Lung (tissue), 12 donors: ENCODE results near the gene CLRN2. TPM values are rescaled to one million over a fixed set of nuclear protein-coding genes. Genes with fewer than 3 reads are reported as not detected.

ENCODE experiments used
- ATAC-seq: fragments of 200-7000 bp; cut with Tn5 transposase; one replicate; pipeline ENCODE4 v1.9.1; 2020; ENCODE audit warnings: moderate number of reproducible peaks; ENCODE audit not compliant: insufficient read depth, low FRiP score
- DNase-seq, 3 donors: peaks; one replicate each; pipeline ENCODE4 v3.0.0-alpha.2; 2013 to 2017
- H3K27ac ChIP-seq, 2 donors: one replicate each; pipeline ENCODE4 v1.5.1; 2013; ENCODE audit warnings: mild to moderate bottlenecking in 2 of 2, moderate library complexity in 2 of 2, control low read depth in 1 of 2, inconsistent platforms in 1 of 2, low read depth in 1 of 2, low read length in 1 of 2
- H3K27me3 ChIP-seq, 3 donors: one replicate each; pipeline ENCODE4 v1.5.1; 2013; ENCODE audit warnings: low read length in 2 of 3; ENCODE audit not compliant: control insufficient read depth in 3 of 3, insufficient read depth in 3 of 3
- H3K36me3 ChIP-seq, 4 donors: one replicate each; pipeline ENCODE4 v1.5.1; 2013; ENCODE audit warnings: low read length in 4 of 4, mild to moderate bottlenecking in 1 of 4, moderate library complexity in 1 of 4; ENCODE audit not compliant: control insufficient read depth in 4 of 4, insufficient read depth in 4 of 4
- H3K4me1 ChIP-seq, 5 donors: one replicate each; pipeline ENCODE4 v1.5.1; 2013; ENCODE audit warnings: low read length in 5 of 5, mild to moderate bottlenecking in 2 of 5, moderate library complexity in 1 of 5; ENCODE audit not compliant: control insufficient read depth in 5 of 5, insufficient read depth in 5 of 5
- H3K4me3 ChIP-seq: one replicate; pipeline ENCODE4 v1.5.1; 2013; ENCODE audit warnings: mild to moderate bottlenecking, control low read depth, moderate library complexity
- H3K9ac ChIP-seq, 2 donors: one replicate each; pipeline ENCODE4 v1.5.1; 2013; ENCODE audit warnings: low read length in 2 of 2, control low read depth in 1 of 2; ENCODE audit not compliant: insufficient read depth in 1 of 2
- H3K9me3 ChIP-seq, 4 donors: one replicate each; pipeline ENCODE4 v1.5.1; 2013; ENCODE audit warnings: low read length in 3 of 4, mild to moderate bottlenecking in 1 of 4, moderate library complexity in 1 of 4; ENCODE audit not compliant: control insufficient read depth in 4 of 4, insufficient read depth in 3 of 4
- WGBS, 2 donors: extraction: QIAGEN DNeasy Blood & Tissue Kit; methylation state at CpG; one replicate each; pipeline ENCODE4 v1.1.7; 2013; 5-methylcytosine and 5-hydroxymethylcytosine counted together
- polyA plus RNA-seq, 2 donors: library from polyadenylated mRNA; stranded (reverse); fragments of 200-250 nt; gene quantifications; one replicate each; pipeline ENCODE4 v1.2.1, GENCODE V29; 2013
- total RNA-seq, 2 donors: library from RNA; depleted of rRNA in 1 of 2; stranded (reverse); fragments of >200 nt in 1 of 2; gene quantifications; one replicate each; pipeline ENCODE4 v1.2.1, GENCODE V29; 2014 to 2021
- TF ChIP-seq, protein P1 (sequence below): IDR thresholded peaks from 2 replicates; pipeline ENCODE4 v1.5.1; 2012; ENCODE audit warnings: mild to moderate bottlenecking; ENCODE audit errors: control extremely low read depth, extremely low read depth
- donor health status: control.
- donor health status: control.
- donor health status: Bipolar disorder and iron deficiency.
- donor health status: healthy.
- donor health status: DM: yes; HTN: yes; CAD: no.

The CLRN2 gene
- total and polyA plus RNA-seq, 4 donors = not detected

DNA sequence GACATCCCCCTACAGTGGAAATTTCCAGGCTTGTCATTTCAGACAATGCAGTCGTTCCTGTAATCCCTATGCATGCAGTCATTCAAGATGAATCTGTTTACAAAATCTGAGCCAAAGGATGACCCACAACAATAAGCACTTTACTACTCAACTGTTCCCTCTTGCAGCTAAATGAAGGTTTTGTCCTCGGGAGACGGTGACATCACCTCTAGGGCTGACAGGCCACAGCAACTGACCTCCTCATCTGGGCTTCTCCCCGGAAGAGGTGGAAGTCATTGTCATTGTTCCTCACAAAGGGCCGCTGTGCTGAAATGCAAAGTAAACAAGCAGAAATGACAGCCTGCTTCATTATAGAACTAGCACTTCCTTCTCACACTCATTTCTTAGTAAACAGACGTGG, 29.2 kb downstream of the CLRN2 start:
- H3K4me1 ChIP-seq = peaks cover 0 to 2% (median 0%) of the 10 kb centered on the region in 5 donors
- peak in 2 of 3 donors; percentile 10 to 28 for DNase-seq
- H3K4me3 ChIP-seq = no peak overlapping the region
- H3K27ac ChIP-seq = peak overlapping the region in 1 of 2 donors; percentile 20
- TF ChIP-seq, protein P1, sequence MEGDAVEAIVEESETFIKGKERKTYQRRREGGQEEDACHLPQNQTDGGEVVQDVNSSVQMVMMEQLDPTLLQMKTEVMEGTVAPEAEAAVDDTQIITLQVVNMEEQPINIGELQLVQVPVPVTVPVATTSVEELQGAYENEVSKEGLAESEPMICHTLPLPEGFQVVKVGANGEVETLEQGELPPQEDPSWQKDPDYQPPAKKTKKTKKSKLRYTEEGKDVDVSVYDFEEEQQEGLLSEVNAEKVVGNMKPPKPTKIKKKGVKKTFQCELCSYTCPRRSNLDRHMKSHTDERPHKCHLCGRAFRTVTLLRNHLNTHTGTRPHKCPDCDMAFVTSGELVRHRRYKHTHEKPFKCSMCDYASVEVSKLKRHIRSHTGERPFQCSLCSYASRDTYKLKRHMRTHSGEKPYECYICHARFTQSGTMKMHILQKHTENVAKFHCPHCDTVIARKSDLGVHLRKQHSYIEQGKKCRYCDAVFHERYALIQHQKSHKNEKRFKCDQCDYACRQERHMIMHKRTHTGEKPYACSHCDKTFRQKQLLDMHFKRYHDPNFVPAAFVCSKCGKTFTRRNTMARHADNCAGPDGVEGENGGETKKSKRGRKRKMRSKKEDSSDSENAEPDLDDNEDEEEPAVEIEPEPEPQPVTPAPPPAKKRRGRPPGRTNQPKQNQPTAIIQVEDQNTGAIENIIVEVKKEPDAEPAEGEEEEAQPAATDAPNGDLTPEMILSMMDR = no peak
- peak overlapping the region in 1 of 2 donors; percentile 68 for H3K9ac ChIP-seq
- H3K9me3 ChIP-seq = no peaks in the 10 kb centered on the region
- no peaks in the 10 kb centered on the region for H3K27me3 ChIP-seq
- 31 to 39% methylated on average over 6 of the region's 6 CpGs for WGBS, 2 donors
- H3K36me3 ChIP-seq = no peaks in the 10 kb centered on the region
- no peak for ATAC-seq

DNA sequence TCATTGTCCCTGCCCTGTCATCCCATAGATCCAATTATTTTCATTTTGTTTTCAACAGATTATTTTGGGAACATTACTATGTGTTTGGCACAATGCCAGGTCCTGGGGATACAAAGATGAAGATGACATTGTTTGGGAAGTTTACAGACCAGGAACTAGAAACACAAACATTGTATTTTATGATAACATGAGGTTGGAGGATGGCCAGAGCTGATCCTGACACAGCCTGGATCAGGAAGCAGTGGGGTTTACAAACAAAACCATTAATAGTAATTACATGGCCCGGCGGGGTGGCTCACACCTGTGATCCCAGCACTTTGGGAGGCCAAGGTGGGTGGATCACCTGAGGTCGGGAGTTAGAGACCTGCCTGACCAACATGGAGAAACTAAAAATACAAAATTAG, 29.9 kb downstream of the CLRN2 start:
- TF ChIP-seq, protein P1 = no peak
- peak in 2 of 3 donors; percentile 54 to 64 for DNase-seq
- no peak overlapping the region for H3K4me3 ChIP-seq
- WGBS, 2 donors = 46 to 51% methylated on average over 3 of the region's 3 CpGs
- no peak for ATAC-seq
- H3K9me3 ChIP-seq = no peaks in the 10 kb centered on the region
- no peak overlapping the region for H3K9ac ChIP-seq
- no peak overlapping the region for H3K27ac ChIP-seq
- no peaks in the 10 kb centered on the region for H3K36me3 ChIP-seq
- H3K27me3 ChIP-seq = no peaks in the 10 kb centered on the region
- H3K4me1 ChIP-seq = peaks cover 0 to 2% (median 0%) of the 10 kb centered on the region in 5 donors

- WGBS, 2 donors = 74 to 81% methylated on average over 11 of the region's 11 CpGs
- H3K4me3 ChIP-seq = no peak overlapping the region
- no peaks in the 10 kb centered on the region for H3K36me3 ChIP-seq
- ATAC-seq (no peak), DNase-seq (no peak)
- no peak overlapping the region for H3K27ac ChIP-seq
- H3K9me3 ChIP-seq = no peaks in the 10 kb centered on the region
- no peak overlapping the region for H3K9ac ChIP-seq
- H3K27me3 ChIP-seq = no peaks in the 10 kb centered on the region
- peaks cover 0 to 2% (median 0%) of the 10 kb centered on the region in 5 donors for H3K4me1 ChIP-seq
- TF ChIP-seq, protein P1 = no peak
These were observed 30.6 kb downstream of the CLRN2 start for GRCh38 chr4:17545374-17546140.
